ENCODE data around the gene NSUN2.

DNA sequence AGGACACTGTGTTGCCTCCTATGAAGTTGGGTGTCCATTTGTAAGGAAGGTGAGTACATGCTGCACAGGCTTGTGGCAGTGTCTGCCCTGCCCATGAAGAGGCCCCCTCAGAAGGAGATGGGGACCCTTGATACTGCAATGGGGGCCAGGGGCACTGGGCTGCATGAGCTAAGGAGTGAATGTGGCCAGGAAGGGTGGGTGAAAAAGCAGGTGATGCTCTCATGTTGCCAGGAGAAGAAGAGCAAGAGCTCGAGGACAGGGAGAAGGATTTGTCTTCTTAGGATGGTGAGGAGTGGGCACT lies 76.1 kb downstream of the NSUN2 start:
- TF ChIP-seq, protein P1, sequence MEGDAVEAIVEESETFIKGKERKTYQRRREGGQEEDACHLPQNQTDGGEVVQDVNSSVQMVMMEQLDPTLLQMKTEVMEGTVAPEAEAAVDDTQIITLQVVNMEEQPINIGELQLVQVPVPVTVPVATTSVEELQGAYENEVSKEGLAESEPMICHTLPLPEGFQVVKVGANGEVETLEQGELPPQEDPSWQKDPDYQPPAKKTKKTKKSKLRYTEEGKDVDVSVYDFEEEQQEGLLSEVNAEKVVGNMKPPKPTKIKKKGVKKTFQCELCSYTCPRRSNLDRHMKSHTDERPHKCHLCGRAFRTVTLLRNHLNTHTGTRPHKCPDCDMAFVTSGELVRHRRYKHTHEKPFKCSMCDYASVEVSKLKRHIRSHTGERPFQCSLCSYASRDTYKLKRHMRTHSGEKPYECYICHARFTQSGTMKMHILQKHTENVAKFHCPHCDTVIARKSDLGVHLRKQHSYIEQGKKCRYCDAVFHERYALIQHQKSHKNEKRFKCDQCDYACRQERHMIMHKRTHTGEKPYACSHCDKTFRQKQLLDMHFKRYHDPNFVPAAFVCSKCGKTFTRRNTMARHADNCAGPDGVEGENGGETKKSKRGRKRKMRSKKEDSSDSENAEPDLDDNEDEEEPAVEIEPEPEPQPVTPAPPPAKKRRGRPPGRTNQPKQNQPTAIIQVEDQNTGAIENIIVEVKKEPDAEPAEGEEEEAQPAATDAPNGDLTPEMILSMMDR (IDR thresholded peaks at IDR 0.05), result no peak
- no peak for TF ChIP-seq POLR2A (IDR thresholded peaks at IDR 0.05)
